Measurements from ENCODE around the gene EVC2. TPM values are rescaled to one million over a fixed set of nuclear protein-coding genes. Genes with fewer than 3 reads are reported as not detected.

EVC2 gene
- polyA plus RNA-seq, 1 donor (not counting 4 experiments of a cell fraction or from before 2014, with no cell fraction given): 1.7 TPM

- DNase-seq (ENCODE audit: low read depth, low spot score) (no peak), FAIRE-seq (no peak)
- dilution Hi-C loops (cut with MboI; ENCODE audit: extremely low pct_ligation_motif_present, low sequenced_read_pairs): no loop called here
These were observed 136.2 kb downstream of the EVC2 start for GRCh38 chr4:5572114-5572513.

DNA sequence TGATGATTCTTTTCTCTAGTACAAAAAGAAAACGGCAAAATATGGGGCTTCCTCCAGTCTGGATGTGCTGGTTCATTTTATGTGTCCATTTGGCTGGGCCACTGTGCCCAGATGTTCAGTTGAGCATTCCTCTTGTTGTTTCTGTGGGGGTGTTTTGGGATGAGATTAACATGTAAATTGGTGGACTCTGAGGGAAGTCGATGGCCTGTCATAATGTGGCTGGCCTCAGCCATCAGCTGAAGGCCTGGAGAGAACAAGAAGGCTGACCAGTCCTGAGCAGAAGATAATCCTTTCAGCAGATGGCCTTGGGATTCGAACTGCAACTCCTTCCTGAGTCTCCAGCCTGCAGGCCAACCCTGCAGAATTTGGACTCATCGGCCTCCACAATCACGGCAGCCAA lies 136.7 kb downstream of the EVC2 start:
- Histone ChIP-seq H2AFZ (ENCODE audit: control insufficient read depth, low read length) (no peak overlapping the region), H3K9me3 (ENCODE audit: control insufficient read depth, low read depth, low read length) (no peaks in the 10 kb centered on the region), H3K4me2 (ENCODE audit: control insufficient read depth, extremely low read depth, insufficient read depth, low read depth, low read length) (no peak overlapping the region), H3K4me1 (ENCODE audit: control insufficient read depth, extremely low read depth, insufficient read depth, low read length) (no peaks in the 10 kb centered on the region), H3K9ac (ENCODE audit: control insufficient read depth, extremely low read depth, insufficient read depth, low read length) (no peak overlapping the region), H4K20me1 (ENCODE audit: control insufficient read depth, extremely low read depth, insufficient read depth, low read length) (no peaks in the 10 kb centered on the region), H3K4me3 (ENCODE audit: control insufficient read depth in 2 of 3, extremely low read depth in 1 of 3, insufficient read depth in 2 of 3, low read depth in 1 of 3, low read length in 3 of 3) (no peak overlapping the region), H3K9me1 (ENCODE audit: control insufficient read depth, extremely low read depth, insufficient read depth, low read length) (no peaks in the 10 kb centered on the region), H3K79me2 (ENCODE audit: control insufficient read depth, insufficient read depth, low read length) (no peaks in the 10 kb centered on the region), H3K36me3 (ENCODE audit: control insufficient read depth in 2 of 2, extremely low read depth in 1 of 2, insufficient read depth in 2 of 2, low read length in 2 of 2) (peaks cover 4 to 12% of the 10 kb centered on the region in 2 experiments), H3K27ac (ENCODE audit: control insufficient read depth, insufficient read depth, low read length) (no peak overlapping the region), H3K27me3 (ENCODE audit: control insufficient read depth, extremely low read depth, insufficient read depth, low read length) (no peaks in the 10 kb centered on the region)
- dilution Hi-C loops (cut with MboI; ENCODE audit: extremely low pct_ligation_motif_present, low sequenced_read_pairs): no loop called here
- DNase-seq (ENCODE audit: low read depth, low spot score) (no peak), FAIRE-seq (no peak)
- TF ChIP-seq CTCF (optimal IDR thresholded peaks at IDR 0.05 in 1 of 3, IDR thresholded peaks at IDR 0.05 in 1 of 3, conservative IDR thresholded peaks at IDR 0.05 in 1 of 3; ENCODE audit: extremely low read depth in 1 of 3, insufficient read depth in 2 of 3, low read length in 3 of 3) (no peak), EZH2 (IDR thresholded peaks at IDR 0.05; ENCODE audit: low read length) (no peak)

More at GRCh38 chr4:5572114-5572513, 136.2 kb downstream of the EVC2 start:
- Histone ChIP-seq H3K4me3 (ENCODE audit: control insufficient read depth in 2 of 3, extremely low read depth in 1 of 3, insufficient read depth in 2 of 3, low read depth in 1 of 3, low read length in 3 of 3) (no peak overlapping the region), H3K9me3 (ENCODE audit: control insufficient read depth, low read depth, low read length) (no peaks in the 10 kb centered on the region), H3K9ac (ENCODE audit: control insufficient read depth, extremely low read depth, insufficient read depth, low read length) (no peak overlapping the region), H4K20me1 (ENCODE audit: control insufficient read depth, extremely low read depth, insufficient read depth, low read length) (no peaks in the 10 kb centered on the region), H3K27me3 (ENCODE audit: control insufficient read depth, extremely low read depth, insufficient read depth, low read length) (no peaks in the 10 kb centered on the region), H3K4me1 (ENCODE audit: control insufficient read depth, extremely low read depth, insufficient read depth, low read length) (no peaks in the 10 kb centered on the region), H3K9me1 (ENCODE audit: control insufficient read depth, extremely low read depth, insufficient read depth, low read length) (no peaks in the 10 kb centered on the region), H3K79me2 (ENCODE audit: control insufficient read depth, insufficient read depth, low read length) (no peaks in the 10 kb centered on the region), H3K27ac (ENCODE audit: control insufficient read depth, insufficient read depth, low read length) (no peak overlapping the region), H3K36me3 (ENCODE audit: control insufficient read depth in 2 of 2, extremely low read depth in 1 of 2, insufficient read depth in 2 of 2, low read length in 2 of 2) (peaks cover 4 to 13% of the 10 kb centered on the region in 2 experiments), H3K4me2 (ENCODE audit: control insufficient read depth, extremely low read depth, insufficient read depth, low read depth, low read length) (no peak overlapping the region), H2AFZ (ENCODE audit: control insufficient read depth, low read length) (no peak overlapping the region)
- TF ChIP-seq CTCF (optimal IDR thresholded peaks at IDR 0.05 in 1 of 3, IDR thresholded peaks at IDR 0.05 in 1 of 3, conservative IDR thresholded peaks at IDR 0.05 in 1 of 3; ENCODE audit: extremely low read depth in 1 of 3, insufficient read depth in 2 of 3, low read length in 3 of 3) (no peak), EZH2 (IDR thresholded peaks at IDR 0.05; ENCODE audit: low read length) (no peak)
